ENCODE data around the gene OBSL1. TPM values are rescaled to one million over a fixed set of nuclear protein-coding genes. Genes with fewer than 3 reads are reported as not detected.

The OBSL1 gene
- total RNA-seq, 1 experiment from 2014 or later = 76.5 TPM

DNA sequence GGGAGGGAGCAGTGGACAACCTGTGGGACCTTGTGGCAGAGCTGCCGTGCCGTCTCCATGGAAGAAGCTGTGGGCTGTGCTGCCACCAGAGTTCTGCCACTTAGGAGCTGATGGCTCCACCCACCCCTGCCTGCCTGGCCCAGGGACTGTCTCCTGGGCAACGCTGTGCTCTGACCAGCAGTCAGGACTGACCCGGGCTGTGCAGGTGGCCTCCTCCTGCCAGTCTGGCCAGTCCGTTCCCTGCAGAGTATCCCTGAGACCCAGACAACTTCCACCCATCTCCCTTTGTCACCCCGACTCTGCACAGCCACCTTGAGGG, 44.3 kb downstream of the OBSL1 start:
- no peak overlapping the region for H3K4me3 Mint-ChIP-seq (ENCODE audit: low read depth, unreplicated experiment)
- BruUV-seq (replicated peaks) = no TSS peak
- no peaks in the 10 kb centered on the region for H3K9me3 Mint-ChIP-seq (ENCODE audit: low read depth, unreplicated experiment)
- intact Hi-C loops (cut with micrococcal nuclease; ENCODE audit: unreplicated experiment) = no loop called here
- H3K36me3 Mint-ChIP-seq (ENCODE audit: insufficient read depth, unreplicated experiment) = no peaks in the 10 kb centered on the region
- H3K27me3 Mint-ChIP-seq (ENCODE audit: unreplicated experiment) = peaks cover 77% of the 10 kb centered on the region
- peaks cover 14% of the 10 kb centered on the region for H3K4me1 Mint-ChIP-seq (ENCODE audit: low read depth, unreplicated experiment)
- peak; percentile 34 for DNase-seq
- CTCF ChIA-PET = interaction anchor here (1.0 to 4.1 kb wide), 6 partner anchors 10 to 125 kb away, joined by 3 to 74 read pairs (median 6); a partner anchor contains a TSS
- TF ChIP-seq CTCF (IDR thresholded peaks at IDR 0.05; ENCODE audit: unreplicated experiment) = no peak
- no peak overlapping the region for H3K27ac Mint-ChIP-seq (ENCODE audit: unreplicated experiment)

DNA sequence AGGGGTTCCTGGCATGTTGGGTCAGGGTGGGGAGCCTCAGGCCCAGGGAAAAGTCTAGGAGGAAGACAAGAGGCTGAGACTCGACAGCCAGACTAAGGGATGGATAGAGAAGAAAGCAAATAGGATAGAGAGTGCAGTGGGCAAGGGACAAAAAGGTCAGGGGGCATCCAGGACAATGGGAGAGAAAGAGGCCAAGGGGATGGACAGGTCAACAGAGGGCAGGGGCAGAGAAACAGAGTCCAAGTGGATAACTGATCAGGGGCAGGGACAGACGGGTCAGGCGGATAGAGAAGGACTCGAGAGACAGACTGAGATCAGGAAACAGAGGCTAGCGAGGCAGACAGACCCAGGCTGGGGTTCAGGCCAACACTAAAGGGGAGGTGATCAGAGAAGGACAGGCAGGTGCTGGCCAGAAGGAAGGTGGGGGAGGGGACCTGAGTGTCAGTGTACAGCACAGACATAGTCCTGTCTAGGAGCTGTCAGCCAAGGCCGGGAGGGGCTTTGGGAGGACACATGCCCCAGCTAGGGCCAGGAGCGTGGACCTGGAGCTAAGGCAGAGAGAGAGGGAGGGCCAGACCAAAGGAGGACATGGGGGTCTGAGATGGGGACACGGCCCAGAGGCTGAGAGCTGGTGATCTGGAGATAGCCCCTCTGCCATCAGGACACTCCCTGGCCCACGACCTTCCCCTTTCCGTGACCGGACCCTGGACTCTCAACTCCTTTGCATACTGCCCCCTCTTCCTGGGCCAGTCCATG, 44.8 kb downstream of the OBSL1 start:
- H3K27me3 Mint-ChIP-seq (ENCODE audit: unreplicated experiment) = peaks cover 77% of the 10 kb centered on the region
- no peaks in the 10 kb centered on the region for H3K36me3 Mint-ChIP-seq (ENCODE audit: insufficient read depth, unreplicated experiment)
- CTCF ChIA-PET = interaction anchor here (1.0 to 4.1 kb wide), 6 partner anchors 11 to 96 kb away, joined by 3 to 74 read pairs (median 5); a partner anchor contains a TSS
- TF ChIP-seq CTCF (IDR thresholded peaks at IDR 0.05; ENCODE audit: unreplicated experiment) = no peak
- H3K9me3 Mint-ChIP-seq (ENCODE audit: low read depth, unreplicated experiment) = no peaks in the 10 kb centered on the region
- peaks cover 20% of the 10 kb centered on the region for H3K4me1 Mint-ChIP-seq (ENCODE audit: low read depth, unreplicated experiment)
- intact Hi-C loops (cut with micrococcal nuclease; ENCODE audit: unreplicated experiment) = no loop called here
- no peak for DNase-seq
- no TSS peak for BruUV-seq (replicated peaks)
- H3K27ac Mint-ChIP-seq (ENCODE audit: unreplicated experiment) = no peak overlapping the region
- no peak overlapping the region for H3K4me3 Mint-ChIP-seq (ENCODE audit: low read depth, unreplicated experiment)

DNA sequence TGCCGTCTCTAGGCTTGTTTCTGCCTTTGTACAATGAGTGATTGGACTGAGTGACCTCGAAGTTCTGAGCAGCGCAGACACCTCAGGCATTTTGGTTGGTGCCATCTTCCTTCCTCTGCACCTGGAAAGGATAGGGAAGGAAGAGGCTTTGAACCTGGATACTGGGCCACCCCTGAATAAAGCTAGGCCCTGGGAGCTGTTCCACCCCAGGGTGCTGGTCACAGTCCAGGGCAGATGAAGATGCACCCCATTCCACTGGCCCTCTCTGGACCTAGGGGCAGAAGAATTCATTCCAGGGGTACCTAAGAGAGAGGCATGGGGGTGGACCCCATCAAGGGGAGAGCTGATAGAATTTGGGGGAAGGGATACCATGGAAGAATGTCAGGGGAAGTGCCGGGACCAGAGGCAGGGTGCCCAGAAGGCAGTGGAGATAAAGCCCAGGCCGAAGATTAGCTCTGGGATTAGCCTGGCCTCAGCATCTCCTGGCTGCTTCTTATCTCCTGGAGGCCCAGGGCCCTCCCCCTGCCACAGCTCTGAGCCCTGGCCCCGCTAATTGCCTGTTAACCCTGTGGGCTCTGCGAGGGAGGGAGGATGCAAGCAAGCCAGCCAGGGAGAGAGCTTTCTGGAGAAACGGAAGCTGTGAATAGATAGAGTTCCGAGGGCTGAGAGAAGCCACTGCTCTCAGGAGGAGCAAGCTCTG, 45.7 kb downstream of the OBSL1 start:
- TF ChIP-seq CTCF (IDR thresholded peaks at IDR 0.05; ENCODE audit: unreplicated experiment) = no peak
- Mint-ChIP-seq H3K27ac (ENCODE audit: unreplicated experiment) (no peak overlapping the region), H3K36me3 (ENCODE audit: insufficient read depth, unreplicated experiment) (no peaks in the 10 kb centered on the region), H3K27me3 (ENCODE audit: unreplicated experiment) (peaks cover 77% of the 10 kb centered on the region), H3K9me3 (ENCODE audit: low read depth, unreplicated experiment) (no peaks in the 10 kb centered on the region), H3K4me3 (ENCODE audit: low read depth, unreplicated experiment) (no peak overlapping the region), H3K4me1 (ENCODE audit: low read depth, unreplicated experiment) (peaks cover 25% of the 10 kb centered on the region)
- CTCF ChIA-PET = interaction anchor here (0.6 to 1.0 kb wide), 2 partner anchors 30 to 161 kb away, joined by 3 read pairs; a partner anchor contains a TSS
- no TSS peak for BruUV-seq (replicated peaks)
- intact Hi-C loops (cut with micrococcal nuclease; ENCODE audit: unreplicated experiment) = no loop called here
- DNase-seq = no peak

DNA sequence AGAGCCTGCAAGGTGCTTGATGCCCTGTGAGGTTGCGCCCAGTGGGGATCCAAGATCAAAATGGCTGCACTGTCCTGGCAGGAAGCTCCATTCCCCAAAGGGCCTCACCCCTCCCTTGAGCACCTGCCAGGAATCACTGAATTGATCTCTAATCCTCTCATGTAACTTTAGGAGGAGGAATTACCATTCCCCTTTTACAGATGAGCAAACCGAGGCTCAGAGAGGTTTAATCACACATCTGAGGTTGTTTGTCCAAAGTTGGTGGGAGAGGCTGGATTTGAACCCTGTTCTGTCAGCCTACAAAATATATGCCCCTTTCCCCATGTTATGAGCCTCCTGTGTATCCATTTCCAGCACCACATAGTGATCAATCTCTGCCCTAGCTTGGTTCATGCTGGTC, 46.5 kb downstream of the OBSL1 start:
- peaks cover 77% of the 10 kb centered on the region for H3K27me3 Mint-ChIP-seq (ENCODE audit: unreplicated experiment)
- H3K36me3 Mint-ChIP-seq (ENCODE audit: insufficient read depth, unreplicated experiment) = no peaks in the 10 kb centered on the region
- intact Hi-C loops (cut with micrococcal nuclease; ENCODE audit: unreplicated experiment) = loop anchor here (5.0 kb wide), 1 partner anchor 48 kb away; no protein-coding TSS in a partner anchor
- TF ChIP-seq CTCF (IDR thresholded peaks at IDR 0.05; ENCODE audit: unreplicated experiment) = no peak
- no peaks in the 10 kb centered on the region for H3K9me3 Mint-ChIP-seq (ENCODE audit: low read depth, unreplicated experiment)
- peaks cover 25% of the 10 kb centered on the region for H3K4me1 Mint-ChIP-seq (ENCODE audit: low read depth, unreplicated experiment)
- no peak for DNase-seq
- no TSS peak for BruUV-seq (replicated peaks)
- no peak overlapping the region for H3K27ac Mint-ChIP-seq (ENCODE audit: unreplicated experiment)
- no peak overlapping the region for H3K4me3 Mint-ChIP-seq (ENCODE audit: low read depth, unreplicated experiment)
- CTCF ChIA-PET = interaction anchor here (1.4 kb wide), 1 partner anchor 12 kb away, joined by 5 read pairs; no protein-coding TSS in a partner anchor

Data from Calu3 (cell line).